GM19395 (cell line): ENCODE measurements around the gene S1PR3.

ENCODE experiments used
- ATAC-seq: cut with Tn5 transposase; IDR thresholded peaks from one replicate; pipeline ENCODE4 v1.9.1; 2021; ENCODE audit warnings: mild to moderate bottlenecking, moderate library complexity; ENCODE audit not compliant: unreplicated experiment

Gene S1PR3

GRCh38 chr9:89008055-89008743, 16.9 kb downstream of the S1PR3 start:
- ATAC-seq: no peak

GRCh38 chr9:89008744-89009545, 17.7 kb downstream of the S1PR3 start:
- no peak for ATAC-seq

- no peak for ATAC-seq
These were observed 18.2 kb downstream of the S1PR3 start for GRCh38 chr9:89009546-89009840.

- no peak for ATAC-seq
These were observed 18.8 kb downstream of the S1PR3 start for GRCh38 chr9:89010056-89010455.

- no peak for ATAC-seq
These were observed 19.4 kb downstream of the S1PR3 start for GRCh38 chr9:89010526-89011111.

DNA sequence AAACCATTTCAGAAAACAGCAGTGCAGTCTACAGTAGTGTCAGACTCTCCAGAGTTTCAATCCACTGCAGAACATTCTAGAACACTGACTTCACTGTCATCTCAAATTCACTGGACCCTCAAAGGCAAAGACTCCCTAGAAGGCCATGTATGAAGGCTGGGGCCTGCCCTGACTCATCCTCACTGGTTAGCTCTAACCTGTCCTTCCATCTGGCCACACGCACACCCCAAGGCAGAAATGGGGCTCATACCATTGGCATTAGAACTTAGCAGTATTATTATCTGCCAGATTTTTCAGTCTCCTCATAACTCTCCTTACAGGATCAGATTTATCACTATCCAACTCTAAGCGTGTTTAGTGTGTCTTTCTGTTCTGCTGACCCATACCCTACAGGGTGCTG, 20.4 kb downstream of the S1PR3 start:
- no peak for ATAC-seq

DNA sequence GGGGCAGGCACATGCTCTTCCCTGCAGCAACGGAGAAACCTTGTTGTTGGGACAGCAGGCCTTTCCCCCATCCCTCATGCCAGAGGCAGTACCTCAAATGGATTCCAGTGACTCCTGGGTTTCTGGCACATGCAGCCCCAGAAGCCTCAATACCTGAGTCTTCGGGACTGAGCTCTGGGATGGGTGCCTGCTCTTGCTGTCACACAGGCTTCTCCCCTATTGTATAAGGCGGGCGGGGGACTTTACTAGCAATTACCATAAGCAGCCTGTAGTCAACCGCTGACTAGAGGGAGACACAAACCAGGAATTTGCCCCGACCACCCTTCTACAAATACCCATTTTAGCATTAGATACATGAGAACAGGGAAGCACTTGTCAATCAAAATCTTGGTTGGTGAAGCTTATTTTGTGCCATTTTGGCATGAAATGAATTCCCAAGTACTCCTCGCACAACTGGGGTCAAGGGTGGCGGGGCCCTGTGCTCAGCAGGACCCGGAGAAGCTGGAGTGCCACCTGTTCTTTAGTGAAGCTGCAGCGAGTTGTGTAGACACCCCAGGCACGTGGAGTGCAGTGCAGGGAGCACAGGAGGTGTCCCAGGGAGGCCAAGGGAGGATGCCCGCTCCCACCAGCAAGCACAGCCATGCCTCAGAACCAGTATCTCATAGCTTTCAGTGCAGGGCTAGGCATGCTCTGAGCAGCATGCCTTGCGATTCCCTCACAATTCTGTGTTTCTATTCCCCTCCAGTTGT, 21.2 kb downstream of the S1PR3 start:
- no peak for ATAC-seq

- ATAC-seq: no peak
These were observed 22.4 kb downstream of the S1PR3 start for GRCh38 chr9:89013660-89014059.

DNA sequence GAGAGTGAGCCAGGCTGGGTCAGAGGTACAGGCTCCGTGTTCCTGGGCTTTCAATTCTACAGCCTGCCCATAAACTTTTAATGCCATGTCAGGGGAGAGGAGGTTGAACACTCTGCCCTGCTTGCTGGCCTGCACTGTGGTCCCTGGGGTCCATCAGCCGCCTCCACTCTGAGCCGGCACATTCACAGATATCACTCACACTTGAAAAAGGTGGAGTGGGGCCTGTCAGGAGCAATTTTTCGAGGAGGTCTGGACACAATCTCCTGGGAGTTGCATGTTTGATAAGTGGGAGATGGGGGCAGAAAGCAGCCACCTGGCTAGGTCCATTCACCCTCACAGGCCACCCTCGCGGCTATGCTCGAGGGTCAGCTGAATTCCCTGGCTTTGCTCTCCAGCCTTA, 22.9 kb downstream of the S1PR3 start:
- no peak for ATAC-seq

GRCh38 chr9:89015336-89015735, 24.1 kb downstream of the S1PR3 start:
- ATAC-seq: no peak

- no peak for ATAC-seq
These were observed 29.5 kb downstream of the S1PR3 start for GRCh38 chr9:89020754-89021153.

- ATAC-seq: no peak
These were observed 30.0 kb downstream of the S1PR3 start for GRCh38 chr9:89021154-89021803.

GRCh38 chr9:89022001-89022759, 30.9 kb downstream of the S1PR3 start:
- ATAC-seq: no peak

DNA sequence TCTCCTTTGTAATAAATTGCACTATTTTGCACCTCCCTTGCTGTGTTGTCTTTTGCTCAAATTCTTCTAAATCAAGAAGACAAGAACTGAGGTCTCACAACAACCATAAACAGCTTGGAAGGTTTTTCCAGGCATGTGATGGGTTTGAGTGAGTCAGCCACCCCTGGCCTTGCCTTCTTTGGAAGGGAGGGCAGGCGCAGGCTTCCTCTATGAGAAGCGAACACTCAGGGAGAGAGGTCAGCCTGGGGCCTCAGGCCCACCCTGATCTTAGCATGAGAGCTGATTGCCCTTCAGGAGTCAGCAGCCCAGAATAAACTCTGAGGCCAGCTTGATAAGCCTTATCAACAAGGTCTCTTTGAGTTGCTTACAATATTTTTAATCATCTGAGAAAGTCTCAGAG, 31.6 kb downstream of the S1PR3 start:
- no peak for ATAC-seq

DNA sequence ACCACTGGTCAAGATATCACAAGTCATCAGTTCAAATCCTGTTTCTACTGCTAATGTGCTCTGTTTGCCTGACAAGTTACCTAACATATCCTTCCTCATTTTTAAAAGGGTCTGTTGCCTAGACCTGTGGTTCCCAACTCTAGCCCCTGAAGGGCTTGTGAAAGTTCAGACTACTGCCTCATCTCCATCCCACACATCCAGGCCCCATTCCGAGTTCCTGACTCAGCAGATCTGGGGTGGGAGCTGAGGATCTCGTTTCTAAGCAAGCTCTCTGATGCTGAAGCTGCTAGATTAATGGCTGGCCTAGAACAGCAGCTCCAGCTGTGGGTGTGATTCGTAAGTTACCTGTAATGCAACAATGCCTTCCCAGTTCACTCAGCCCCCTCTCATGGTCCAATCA, 32.5 kb downstream of the S1PR3 start:
- no peak for ATAC-seq

DNA sequence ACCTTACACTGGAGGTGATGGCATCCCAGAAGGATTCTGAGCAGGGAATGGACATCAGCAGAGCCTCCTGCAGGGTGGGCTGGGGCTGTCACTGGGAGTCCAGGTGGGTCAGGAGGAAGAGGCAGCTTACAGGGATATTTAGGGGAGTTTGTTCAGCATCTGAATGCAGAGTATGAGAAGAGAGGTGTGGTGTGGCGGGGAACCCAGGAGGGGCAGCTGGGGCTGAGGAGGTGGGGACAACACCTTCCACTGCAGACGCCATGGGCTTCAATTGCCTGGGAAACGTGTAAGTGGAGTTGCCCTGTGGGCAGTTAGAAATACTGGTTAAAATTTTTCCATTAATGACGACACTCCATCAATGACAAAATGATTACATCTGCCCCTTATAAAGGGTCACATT, 33.5 kb downstream of the S1PR3 start:
- no peak for ATAC-seq

DNA sequence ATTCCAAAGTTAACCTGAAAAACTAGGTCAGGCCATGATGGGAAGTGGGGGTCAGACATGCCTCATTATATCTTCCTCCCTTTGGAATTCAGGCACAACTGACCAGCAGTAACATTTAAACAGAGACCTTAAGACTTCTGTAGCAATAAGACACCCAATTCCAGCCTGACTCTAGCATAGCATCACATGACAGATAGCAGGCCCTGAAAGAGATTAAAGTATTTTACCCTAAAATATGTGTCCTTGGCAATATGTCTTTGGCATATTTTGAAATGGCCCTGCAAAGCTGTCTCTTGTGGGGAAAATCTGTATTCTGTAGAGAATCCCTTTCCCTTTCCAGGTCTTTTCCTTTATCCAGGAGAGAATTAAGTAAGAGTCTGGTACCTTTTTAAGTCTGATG, 34.3 kb downstream of the S1PR3 start:
- ATAC-seq: no peak

DNA sequence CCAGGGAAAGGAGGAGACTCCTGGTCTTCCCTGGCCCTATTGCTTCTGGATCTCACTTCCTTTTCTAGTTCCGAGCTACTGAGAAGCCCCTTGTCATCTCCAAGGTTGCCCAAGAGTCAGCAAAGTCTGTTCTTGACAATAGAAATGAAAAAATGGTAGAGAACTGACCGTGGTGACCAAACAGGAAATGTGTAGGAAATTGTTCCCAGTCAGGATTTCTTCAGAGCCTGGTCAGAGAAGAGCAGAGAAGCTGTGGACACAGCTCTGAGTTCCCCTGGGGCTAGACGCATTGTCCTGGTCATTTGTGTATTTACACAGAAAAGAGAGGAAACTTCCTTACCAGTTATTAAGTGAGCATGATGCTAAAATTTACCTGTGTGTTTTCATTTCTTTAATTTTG, 35.6 kb downstream of the S1PR3 start:
- ATAC-seq: no peak

GRCh38 chr9:89029788-89030187, 38.5 kb downstream of the S1PR3 start:
- ATAC-seq: no peak

- ATAC-seq: no peak
These were observed 40.9 kb downstream of the S1PR3 start for GRCh38 chr9:89032173-89032572.
